ENCODE measurements around the gene VAV2.
"Not testable (repeated sequence)": the region's sequence is repeated elsewhere in the genome, so short reads cannot be mapped to it uniquely, and the experiment has no call there.

The VAV2 gene

GRCh38 chr9:133996531-133997520 is 4.7 kb upstream of the VAV2 start:
- DNase-seq = no peak

- peak; percentile 28 for DNase-seq
Observed at GRCh38 chr9:133995012-133995896, 3.1 kb upstream of the VAV2 start.

GRCh38 chr9:133994353-133995011 is 2.4 kb upstream of the VAV2 start:
- peak; percentile 67 for DNase-seq

DNA sequence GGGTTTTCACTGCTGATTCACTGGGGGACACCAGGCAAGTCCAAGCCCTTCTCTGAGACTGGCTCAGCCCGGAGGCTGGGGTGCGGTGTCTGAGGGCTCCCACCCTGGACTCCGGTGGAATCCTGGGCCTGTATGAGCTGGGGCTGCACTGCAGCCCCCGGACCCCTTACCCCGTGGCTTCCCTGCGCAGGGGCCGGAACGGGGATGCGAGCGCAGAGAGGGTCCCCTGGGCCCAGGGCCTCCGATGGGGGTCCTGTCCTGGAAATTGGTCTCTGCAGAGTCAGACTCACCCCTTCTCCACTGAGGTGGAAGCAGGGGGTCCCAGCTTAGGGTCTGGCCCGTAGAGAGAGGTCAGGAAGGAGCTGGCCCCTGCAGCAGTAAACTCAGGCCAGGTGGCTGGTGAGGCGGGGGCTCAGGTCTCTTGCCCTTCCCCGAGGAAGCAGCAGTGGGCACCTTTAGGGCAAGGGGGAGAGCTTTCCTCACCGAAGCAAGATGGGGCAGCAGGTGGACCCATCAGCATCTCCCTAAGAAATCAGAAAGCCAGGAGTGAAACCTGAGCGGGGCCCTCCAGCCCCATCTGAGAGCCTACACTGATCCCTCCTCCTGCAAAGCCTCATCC is 1.6 kb upstream of the VAV2 start:
- DNase-seq = no peak

- peak; percentile 74 for DNase-seq
Observed at GRCh38 chr9:133992780-133993634, 883 bp upstream of the VAV2 start.

DNA sequence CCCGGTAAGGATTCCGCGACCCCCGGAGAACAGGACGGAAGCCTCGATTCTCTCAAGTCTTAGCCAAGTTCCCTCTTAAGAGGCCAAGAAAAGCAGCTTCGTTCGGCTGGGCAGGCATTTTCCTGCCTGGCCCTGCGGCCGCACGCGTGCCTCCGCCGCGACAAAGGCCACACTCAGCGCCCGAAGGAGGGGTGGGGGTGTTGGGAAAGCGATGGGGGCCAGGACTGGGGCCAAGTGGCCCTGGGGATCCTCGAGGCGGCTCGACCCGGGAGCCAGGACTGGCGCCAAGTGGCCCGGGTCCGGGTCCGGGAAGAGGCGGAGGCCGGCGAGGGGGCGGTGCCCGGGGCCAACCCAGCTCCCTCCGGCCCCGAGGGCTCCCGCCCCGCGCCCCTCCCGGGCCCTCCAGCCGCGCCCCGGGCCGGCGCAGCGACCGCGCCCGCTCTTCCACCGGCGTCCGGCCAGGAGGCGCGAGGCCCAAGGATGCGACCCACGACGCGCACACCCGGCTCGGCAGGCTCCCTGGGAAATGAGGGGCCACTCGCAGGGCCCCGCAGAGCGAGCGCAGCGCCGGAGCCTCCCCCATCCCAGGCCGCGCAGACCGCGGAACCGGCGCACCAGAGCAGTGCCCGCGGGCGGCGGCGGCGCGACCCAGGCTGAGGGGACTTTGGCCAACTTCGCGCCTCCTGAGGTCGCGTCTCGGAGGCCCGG is 756 bp downstream of the VAV2 start:
- peak; percentile 42 for DNase-seq

- DNase-seq = peak; percentile 42
Observed at GRCh38 chr9:133990366-133991213, 1.5 kb downstream of the VAV2 start.

DNA sequence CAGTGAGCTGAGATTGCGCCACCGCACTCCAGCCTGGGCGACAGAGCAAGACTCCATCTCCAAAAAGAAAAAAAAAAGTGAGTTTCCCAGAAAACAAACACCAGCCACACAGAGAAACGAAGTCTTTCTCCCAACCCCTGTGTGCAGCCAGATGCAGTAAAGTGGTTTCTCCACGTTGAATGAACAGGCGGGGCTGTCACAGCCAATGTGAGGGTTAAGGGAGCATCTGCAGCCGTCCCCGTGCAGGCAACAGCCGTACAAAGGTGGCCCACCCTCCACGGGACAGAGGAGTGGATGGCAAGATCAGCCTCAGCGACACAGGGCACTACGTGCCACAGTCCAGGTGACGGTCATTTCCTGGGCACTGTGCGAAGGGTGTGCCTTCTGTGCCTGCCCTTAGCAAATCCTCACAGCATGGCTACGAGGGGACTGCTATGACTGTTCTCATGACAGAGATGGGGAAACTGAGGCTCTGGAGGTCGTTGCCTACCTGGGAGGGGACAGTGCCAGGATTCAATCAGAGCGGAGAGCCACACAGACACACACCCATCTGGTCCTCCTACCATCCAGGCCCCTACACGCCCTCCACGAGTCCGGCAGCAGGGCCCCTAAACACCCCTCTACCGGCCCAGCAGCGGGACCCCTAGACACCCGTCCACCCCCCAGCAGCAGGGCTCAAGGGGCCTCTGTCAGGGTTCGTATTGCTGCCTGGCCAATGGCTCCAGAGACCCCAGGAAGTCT is 2.3 kb downstream of the VAV2 start:
- DNase-seq = no peak

GRCh38 chr9:133988771-133989170 is 3.4 kb downstream of the VAV2 start:
- not testable (repeated sequence) for DNase-seq

GRCh38 chr9:133987946-133988665 is 4.0 kb downstream of the VAV2 start:
- no peak for DNase-seq

GRCh38 chr9:133987446-133987788 is 4.7 kb downstream of the VAV2 start:
- DNase-seq = no peak

- no peak for DNase-seq
Observed at GRCh38 chr9:133986774-133987445, 5.2 kb downstream of the VAV2 start.

DNA sequence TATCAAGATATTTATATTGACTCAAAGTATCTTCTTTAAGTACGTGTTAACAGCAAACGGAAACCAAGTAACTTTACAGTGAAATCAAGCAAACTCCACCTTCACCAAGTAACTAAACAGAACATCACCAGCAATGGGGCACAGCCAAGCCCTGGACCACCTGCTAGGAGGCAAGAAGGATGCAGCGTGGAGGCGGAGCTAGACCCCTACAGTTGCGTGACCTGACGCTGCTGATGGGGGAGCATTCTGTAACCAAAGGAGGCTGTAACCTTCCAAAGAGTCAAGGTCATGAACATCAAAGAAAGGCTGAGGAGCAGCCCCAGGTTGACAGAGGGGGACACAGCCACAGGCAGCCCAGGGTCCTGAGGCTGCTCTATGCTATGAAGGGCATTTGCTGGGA is 6.1 kb downstream of the VAV2 start:
- no peak for DNase-seq

DNA sequence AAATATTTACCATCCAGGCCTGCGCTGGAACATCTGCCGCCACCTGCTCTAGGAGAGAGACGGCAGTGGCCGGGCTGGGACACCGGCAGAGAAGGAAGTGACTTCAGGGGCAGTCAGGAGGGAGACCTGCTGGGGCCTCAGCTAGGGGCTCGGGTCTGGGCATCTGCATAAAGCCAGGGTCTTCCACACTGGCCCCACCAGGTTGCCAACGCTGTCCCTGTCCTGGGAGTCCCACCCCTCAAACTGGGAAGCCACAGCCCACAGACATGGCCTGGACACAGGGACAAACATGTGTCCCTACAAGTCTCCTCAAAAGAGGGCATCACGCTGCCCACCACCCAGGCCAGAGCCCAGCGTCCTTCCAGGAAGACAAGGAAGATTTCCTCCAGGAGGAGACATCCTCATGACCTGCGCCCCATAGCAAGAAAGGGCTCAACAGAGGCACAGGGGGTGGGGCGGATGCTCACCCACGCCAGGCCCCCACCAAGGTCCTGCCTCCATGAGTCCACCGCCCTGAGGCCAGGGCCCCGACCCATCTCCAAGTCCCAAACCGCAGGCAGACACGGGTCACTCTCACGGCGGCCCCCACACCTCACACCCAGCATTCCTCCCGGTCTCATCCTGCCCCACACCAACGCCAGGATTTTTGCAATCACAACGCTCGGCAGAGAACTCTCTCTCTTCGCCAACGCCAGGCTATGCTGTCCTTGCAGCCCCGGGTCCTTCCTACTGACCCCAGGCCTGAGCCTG is 9.0 kb downstream of the VAV2 start:
- DNase-seq = no peak

DNA sequence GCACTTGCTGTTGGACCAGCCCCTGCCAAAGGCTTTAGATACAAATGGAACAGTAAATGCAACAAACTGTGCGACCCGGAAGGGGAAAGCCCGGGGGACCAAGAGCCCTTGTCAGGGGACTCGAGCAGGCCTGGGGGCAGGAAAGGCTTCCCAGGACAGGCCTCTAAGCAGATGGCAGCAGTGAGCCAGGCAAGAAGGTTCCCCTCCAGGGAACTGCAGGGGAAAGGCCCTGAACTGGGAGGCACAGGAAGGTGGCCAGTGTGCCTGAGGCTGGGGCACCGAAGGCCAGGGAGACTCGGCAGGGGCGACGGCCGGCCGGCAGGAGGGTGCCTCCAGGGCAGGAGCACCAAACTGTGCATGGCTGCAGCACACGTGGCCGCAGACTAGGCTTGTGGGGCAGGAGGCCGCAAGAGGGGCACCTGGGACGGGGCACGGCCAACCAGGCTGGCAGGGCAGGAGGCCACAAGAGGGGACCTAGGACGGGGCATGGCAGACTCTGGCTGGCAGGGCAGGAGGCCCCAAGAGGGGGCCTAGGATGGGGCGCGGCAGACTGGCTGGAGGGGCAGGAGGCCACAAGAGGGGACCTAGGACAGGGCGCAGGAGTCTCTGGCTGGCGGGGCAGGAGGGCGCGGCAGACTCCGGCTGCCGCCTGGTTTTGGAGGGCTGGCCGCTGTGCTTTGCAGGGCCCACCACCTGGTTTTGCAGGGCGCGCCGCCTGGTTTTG is 10.0 kb downstream of the VAV2 start:
- DNase-seq = no peak

GRCh38 chr9:133981589-133981957 is 10.6 kb downstream of the VAV2 start:
- DNase-seq = no peak
